AG04450 (cell line): ENCODE data around the gene KMT2E. TPM values are rescaled to one million over a fixed set of nuclear protein-coding genes. Genes with fewer than 3 reads are reported as not detected.

ENCODE experiments used
- CTCF ChIA-PET: fragments of 300-600, 350-600 bp; formaldehyde crosslinking; extraction: SDS; loops from one replicate; lab custom pipeline; 2022; ENCODE audit warnings: antibody characterized with exemption, inconsistent platforms; lab: Charles Lee
- POLR2A ChIA-PET: fragments of 350-600 bp; formaldehyde crosslinking; extraction: SDS; loops from one replicate; lab custom pipeline; 2021; ENCODE audit warnings: antibody characterized with exemption, inconsistent platforms; lab: Yijun Ruan, JAX
- DNase-seq: peaks from one replicate; pipeline ENCODE4 v3.0.0-alpha.2; 2011; ENCODE audit warnings: low read depth, low spot score
- H3K27ac ChIP-seq: one replicate; pipeline ENCODE4 v1.5.1; 2012; ENCODE audit warnings: low read depth, low read length, control low read depth
- H3K27me3 ChIP-seq: one replicate; pipeline ENCODE4 v1.6.0; 2012; ENCODE audit warnings: low read length; ENCODE audit not compliant: control insufficient read depth, insufficient read depth
- H3K4me3 ChIP-seq: 2 replicates; pipeline ENCODE4 v1.5.1; 2011; ENCODE audit warnings: mild to moderate bottlenecking, low read depth, low read length, control low read depth
- H3K9me3 ChIP-seq: 2 replicates; pipeline ENCODE4 v1.5.1; 2012; ENCODE audit warnings: low read length; ENCODE audit not compliant: control insufficient read depth, insufficient read depth
- polyA plus RNA-seq: library from polyadenylated mRNA; depleted of rRNA; stranded (reverse); fragments of >200 nt; gene quantifications from 2 replicates; pipeline ENCODE4 v1.2.3, GENCODE V29; 2011
- TF ChIP-seq, protein P1 (sequence below): IDR thresholded peaks from 2 replicates; pipeline ENCODE4 v1.5.1; 2011; ENCODE audit warnings: low read depth, low read length, control low read depth, inconsistent platforms

The KMT2E gene
- polyA plus RNA-seq, 1 experiment = 13.8 TPM

DNA sequence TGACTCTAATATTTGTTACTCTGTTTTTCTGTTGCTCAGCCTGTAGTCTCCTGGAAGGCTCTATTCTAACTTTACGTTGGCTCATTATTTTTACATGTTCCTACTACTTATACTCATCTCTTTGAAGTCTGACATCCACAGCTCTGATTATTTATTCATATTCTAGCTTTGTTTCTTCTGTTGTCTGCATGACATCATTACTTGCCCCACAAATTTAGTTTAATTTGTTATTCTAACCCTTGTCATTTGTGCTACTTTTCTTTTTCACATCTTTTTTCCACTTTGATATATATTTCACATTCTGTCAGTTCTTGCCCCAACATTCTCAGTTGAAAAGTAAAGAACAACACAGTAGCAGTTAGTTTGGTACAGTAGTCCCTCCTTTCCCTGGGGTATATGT is 51.1 kb downstream of the KMT2E start:
- CTCF ChIA-PET = interaction anchor here (0.7 to 0.9 kb wide), 2 partner anchors 10 to 18 kb away, joined by 3 read pairs; no protein-coding TSS in a partner anchor
- Histone ChIP-seq H3K4me3 (no peak overlapping the region), H3K9me3 (no peaks in the 10 kb centered on the region), H3K27me3 (no peaks in the 10 kb centered on the region), H3K27ac (no peak overlapping the region)
- no peak for DNase-seq
- POLR2A ChIA-PET = no interaction called here
- TF ChIP-seq, protein P1, sequence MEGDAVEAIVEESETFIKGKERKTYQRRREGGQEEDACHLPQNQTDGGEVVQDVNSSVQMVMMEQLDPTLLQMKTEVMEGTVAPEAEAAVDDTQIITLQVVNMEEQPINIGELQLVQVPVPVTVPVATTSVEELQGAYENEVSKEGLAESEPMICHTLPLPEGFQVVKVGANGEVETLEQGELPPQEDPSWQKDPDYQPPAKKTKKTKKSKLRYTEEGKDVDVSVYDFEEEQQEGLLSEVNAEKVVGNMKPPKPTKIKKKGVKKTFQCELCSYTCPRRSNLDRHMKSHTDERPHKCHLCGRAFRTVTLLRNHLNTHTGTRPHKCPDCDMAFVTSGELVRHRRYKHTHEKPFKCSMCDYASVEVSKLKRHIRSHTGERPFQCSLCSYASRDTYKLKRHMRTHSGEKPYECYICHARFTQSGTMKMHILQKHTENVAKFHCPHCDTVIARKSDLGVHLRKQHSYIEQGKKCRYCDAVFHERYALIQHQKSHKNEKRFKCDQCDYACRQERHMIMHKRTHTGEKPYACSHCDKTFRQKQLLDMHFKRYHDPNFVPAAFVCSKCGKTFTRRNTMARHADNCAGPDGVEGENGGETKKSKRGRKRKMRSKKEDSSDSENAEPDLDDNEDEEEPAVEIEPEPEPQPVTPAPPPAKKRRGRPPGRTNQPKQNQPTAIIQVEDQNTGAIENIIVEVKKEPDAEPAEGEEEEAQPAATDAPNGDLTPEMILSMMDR = no peak

DNA sequence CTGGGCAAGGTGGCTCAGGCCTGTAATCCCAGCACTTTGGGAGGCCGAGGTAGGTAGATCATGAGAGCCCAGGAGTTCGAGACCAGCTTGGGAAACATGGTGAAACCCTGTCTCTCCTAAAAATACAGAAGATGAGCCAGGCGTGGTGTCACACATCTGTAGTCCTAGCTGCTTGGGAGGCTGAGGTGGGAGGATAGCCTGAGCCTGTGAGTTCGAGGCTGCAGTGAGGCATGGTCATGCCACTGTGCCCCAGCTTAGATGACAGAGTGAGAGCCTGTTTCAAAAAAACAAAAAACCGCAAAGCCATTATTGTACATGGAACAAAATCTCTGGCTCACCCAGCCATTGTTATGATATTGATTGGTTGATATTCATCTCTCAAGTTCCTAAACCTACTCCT is 53.7 kb downstream of the KMT2E start:
- no peaks in the 10 kb centered on the region for H3K27me3 ChIP-seq
- ChIA-PET POLR2A (no interaction called here), CTCF (no interaction called here)
- DNase-seq = no peak
- H3K9me3 ChIP-seq = no peaks in the 10 kb centered on the region
- H3K4me3 ChIP-seq = no peak overlapping the region
- TF ChIP-seq, protein P1 = no peak
- H3K27ac ChIP-seq = no peak overlapping the region

DNA sequence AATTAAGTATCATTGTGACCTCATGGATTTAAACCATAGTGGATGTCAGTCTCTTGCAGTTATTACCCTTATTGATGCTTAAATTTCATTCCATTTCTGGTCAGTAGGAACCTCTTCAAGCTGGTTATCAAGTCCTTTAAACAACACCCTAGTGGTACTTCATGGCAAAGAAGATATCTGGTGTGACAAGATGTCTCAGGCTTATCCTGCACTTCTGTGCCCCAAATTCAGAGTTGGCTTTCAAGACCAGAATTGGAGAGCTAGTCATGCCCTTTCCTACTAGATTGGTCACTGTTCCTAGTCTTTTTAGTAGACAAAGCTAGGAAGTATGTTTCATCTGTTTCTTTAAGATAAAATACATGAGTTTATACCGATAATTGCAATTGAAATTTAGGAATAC is 54.9 kb downstream of the KMT2E start:
- no peak overlapping the region for H3K4me3 ChIP-seq
- H3K9me3 ChIP-seq = no peaks in the 10 kb centered on the region
- DNase-seq = no peak
- no peaks in the 10 kb centered on the region for H3K27me3 ChIP-seq
- TF ChIP-seq, protein P1 = no peak
- H3K27ac ChIP-seq = no peak overlapping the region
- ChIA-PET POLR2A (no interaction called here), CTCF (no interaction called here)

DNA sequence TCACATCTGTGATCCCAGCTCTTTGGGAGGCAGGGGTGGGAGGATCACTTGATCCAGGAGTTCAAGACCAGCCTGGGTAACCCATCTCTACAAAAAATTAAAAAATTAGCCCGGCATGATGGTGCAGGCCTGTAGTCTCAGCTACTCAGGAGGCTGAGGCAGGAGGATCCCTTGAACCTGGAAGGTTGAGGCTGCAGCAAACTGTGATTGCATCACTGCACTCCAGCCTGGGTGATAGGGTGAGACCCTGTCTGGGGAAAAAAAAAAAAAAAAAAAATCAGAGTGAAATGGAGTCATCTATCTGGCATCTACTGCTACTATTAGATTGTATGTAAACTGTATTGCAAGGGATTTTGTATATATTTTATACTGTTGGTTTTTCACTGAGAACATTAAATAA is 59.1 kb downstream of the KMT2E start:
- no peaks in the 10 kb centered on the region for H3K9me3 ChIP-seq
- ChIA-PET CTCF (interaction anchor here (0.7 to 1.6 kb wide), 2 partner anchors 20 to 92 kb away, joined by 3 to 7 read pairs; no protein-coding TSS in a partner anchor), POLR2A (no interaction called here)
- DNase-seq = no peak
- H3K27me3 ChIP-seq = no peaks in the 10 kb centered on the region
- no peak overlapping the region for H3K27ac ChIP-seq
- TF ChIP-seq, protein P1 = no peak
- H3K4me3 ChIP-seq = no peak overlapping the region

DNA sequence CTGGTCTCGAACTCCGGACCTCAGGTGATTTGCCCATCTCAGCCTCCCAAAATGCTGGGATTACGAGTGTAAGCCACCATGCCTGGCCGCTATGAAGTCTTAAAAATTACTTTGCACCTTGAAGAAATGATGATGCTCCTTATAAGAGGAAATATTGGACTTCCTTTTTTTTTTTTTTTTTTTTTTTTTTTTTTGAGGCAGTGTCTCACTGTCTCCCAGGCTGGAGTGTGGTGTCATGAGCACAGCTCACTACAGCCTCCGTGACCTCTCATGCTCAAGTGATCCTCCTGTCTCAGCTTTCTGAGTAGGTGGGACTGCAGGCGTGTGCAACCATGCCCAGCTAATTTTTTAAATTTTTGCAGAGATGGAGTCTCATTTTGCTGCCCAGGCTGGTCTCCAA is 65.3 kb downstream of the KMT2E start:
- H3K27me3 ChIP-seq = no peaks in the 10 kb centered on the region
- POLR2A ChIA-PET = no interaction called here

More for the DNA sequence above, 65.3 kb downstream of the KMT2E start:
- TF ChIP-seq, protein P1 = no peak
- DNase-seq = no peak
- no peak overlapping the region for H3K4me3 ChIP-seq
- no peak overlapping the region for H3K27ac ChIP-seq
- H3K9me3 ChIP-seq = no peaks in the 10 kb centered on the region
- CTCF ChIA-PET = interaction anchor here (0.6 to 1.7 kb wide), 4 partner anchors 25 to 452 kb away, joined by 3 to 6 read pairs (median 3); no protein-coding TSS in a partner anchor
